HEK293T (cell line): ENCODE measurements around the gene EGLN3.
"Not testable (repeated sequence)": the region's sequence is repeated elsewhere in the genome, so short reads cannot be mapped to it uniquely, and the experiment has no call there.

ENCODE experiments used
- CTCF ChIA-PET: fragments of 350-600 bp; formaldehyde crosslinking; extraction: SDS; loops from one replicate; lab custom pipeline; 2021; ENCODE audit warnings: antibody characterized with exemption, inconsistent platforms; lab: Yijun Ruan, JAX
- POLR2A ChIA-PET: fragments of 350-600 bp; formaldehyde crosslinking; extraction: SDS; loops from one replicate; lab custom pipeline; 2020; ENCODE audit warnings: antibody characterized with exemption, inconsistent platforms; lab: Yijun Ruan, JAX
- DNase-seq: peaks from one replicate; pipeline ENCODE4 v3.0.0; 2012; ENCODE audit warnings: mixed read lengths; ENCODE audit errors: extremely low spot score
- ARNT ChIP-seq: fragments of 450-650 bp; IDR thresholded peaks from 2 replicates; pipeline ENCODE4 v1.6.1; 2017; ENCODE audit warnings: mild to moderate bottlenecking
- BHLHE40 ChIP-seq: fragments of 450-650 bp; IDR thresholded peaks from 2 replicates; pipeline ENCODE4 v1.6.1; 2016; ENCODE audit warnings: mild to moderate bottlenecking, moderate library complexity, borderline replicate concordance
- CTBP1 ChIP-seq: fragments of 450-650 bp; IDR thresholded peaks from 2 replicates; pipeline ENCODE4 v1.6.1; 2016; ENCODE audit warnings: borderline replicate concordance
- ELF4 ChIP-seq: fragments of 450-650 bp; IDR thresholded peaks from 2 replicates; pipeline ENCODE4 v1.6.1; 2017; ENCODE audit warnings: antibody characterized with exemption
- FOXA1 ChIP-seq: fragments of 450-650 bp; IDR thresholded peaks from 2 replicates; pipeline ENCODE4 v1.6.1; 2016; ENCODE audit warnings: mild to moderate bottlenecking
- FOXK2 ChIP-seq: fragments of 450-650 bp; IDR thresholded peaks from 2 replicates; pipeline ENCODE4 v1.6.1; 2016; ENCODE audit warnings: mild to moderate bottlenecking
- FOXM1 ChIP-seq: fragments of 450-650 bp; IDR thresholded peaks from 2 replicates; pipeline ENCODE4 v1.6.1; 2017; ENCODE audit warnings: mild to moderate bottlenecking, borderline replicate concordance
- HDGF ChIP-seq: fragments of 450-650 bp; IDR thresholded peaks from 2 replicates; pipeline ENCODE4 v1.6.1; 2017; ENCODE audit warnings: antibody characterized with exemption, borderline replicate concordance
- L3MBTL2 ChIP-seq: fragments of 450-650 bp; conservative IDR thresholded peaks from 2 replicates; pipeline ENCODE4 v1.6.1; 2016; ENCODE audit warnings: mild to moderate bottlenecking
- LEF1 ChIP-seq: fragments of 450-650 bp; IDR thresholded peaks from 2 replicates; pipeline ENCODE4 v1.6.1; 2017; ENCODE audit warnings: mild to moderate bottlenecking, borderline replicate concordance
- NFRKB ChIP-seq: fragments of 450-650 bp; IDR thresholded peaks from 2 replicates; pipeline ENCODE4 v1.6.1; 2016; ENCODE audit warnings: mild to moderate bottlenecking, moderate library complexity
- PKNOX1 ChIP-seq: fragments of 450-650 bp; IDR thresholded peaks from 2 replicates; pipeline ENCODE4 v1.6.1; 2016
- SP1 ChIP-seq: fragments of 450-650 bp; IDR thresholded peaks from 2 replicates; pipeline ENCODE4 v1.6.1; 2017
- SUZ12 ChIP-seq: fragments of 450-650 bp; IDR thresholded peaks from 2 replicates; pipeline ENCODE4 v1.6.1; 2016; ENCODE audit warnings: mild to moderate bottlenecking
- TARDBP ChIP-seq: fragments of 450-650 bp; IDR thresholded peaks from 2 replicates; pipeline ENCODE4 v1.6.1; 2016
- ZNF384 ChIP-seq: fragments of 450-650 bp; IDR thresholded peaks from 2 replicates; pipeline ENCODE4 v1.6.1; 2016

The EGLN3 gene

GRCh38 chr14:33927944-33928343, 22.9 kb downstream of the EGLN3 start:
- DNase-seq: no peak
- ChIA-PET CTCF (no interaction called here), POLR2A (no interaction called here)
- TF ChIP-seq FOXM1 (no peak), SP1 (no peak), FOXK2 (no peak), ELF4 (no peak), PKNOX1 (no peak), SUZ12 (no peak), BHLHE40 (no peak), CTBP1 (no peak), L3MBTL2 (no peak), FOXA1 (no peak), TARDBP (no peak), NFRKB (no peak), LEF1 (no peak), ZNF384 (no peak), HDGF (no peak), ARNT (no peak)

GRCh38 chr14:33926967-33927366, 23.9 kb downstream of the EGLN3 start:
- DNase-seq, CTCF ChIA-PET, POLR2A ChIA-PET: not testable (repeated sequence)

- TF ChIP-seq BHLHE40: no peak
Observed at GRCh38 chr14:33925946-33926345, 24.9 kb downstream of the EGLN3 start.

GRCh38 chr14:33925235-33925634, 25.6 kb downstream of the EGLN3 start:
- ChIA-PET POLR2A (no interaction called here), CTCF (interaction anchor here (1.0 kb wide), 1 partner anchor 85 kb away, joined by 4 read pairs; no protein-coding TSS in a partner anchor)
- DNase-seq: no peak
- TF ChIP-seq PKNOX1 (no peak), FOXK2 (no peak), TARDBP (no peak), LEF1 (no peak), ARNT (no peak), FOXA1 (no peak), CTBP1 (no peak), NFRKB (no peak), ELF4 (no peak), SUZ12 (no peak), HDGF (no peak), BHLHE40 (no peak), L3MBTL2 (no peak), FOXM1 (no peak)

More at GRCh38 chr14:33925946-33926345, 24.9 kb downstream of the EGLN3 start:
- ChIA-PET POLR2A (no interaction called here), CTCF (no interaction called here)
- no peak for DNase-seq

GRCh38 chr14:33924566-33925100, 26.2 kb downstream of the EGLN3 start:
- no peak for TF ChIP-seq NFRKB
- no peak for TF ChIP-seq ARNT
- CTCF ChIA-PET: interaction anchor here (1.0 kb wide), 1 partner anchor 85 kb away, joined by 4 read pairs; no protein-coding TSS in a partner anchor
- POLR2A ChIA-PET: no interaction called here
- DNase-seq: no peak

GRCh38 chr14:33922125-33922524, 28.7 kb downstream of the EGLN3 start:
- POLR2A ChIA-PET: no interaction called here
- CTCF ChIA-PET: no interaction called here
- no peak for DNase-seq
- no peak for TF ChIP-seq CTBP1
- TF ChIP-seq HDGF: no peak
- no peak for TF ChIP-seq LEF1
- no peak for TF ChIP-seq PKNOX1
- TF ChIP-seq ELF4: no peak
- no peak for TF ChIP-seq L3MBTL2
- no peak for TF ChIP-seq SUZ12
- no peak for TF ChIP-seq FOXM1
- TF ChIP-seq ZNF384: no peak
- TF ChIP-seq ARNT: no peak
- TF ChIP-seq BHLHE40: no peak
- TF ChIP-seq TARDBP: no peak
- no peak for TF ChIP-seq NFRKB
- no peak for TF ChIP-seq FOXK2
- TF ChIP-seq FOXA1: no peak

- TF ChIP-seq TARDBP: no peak
- TF ChIP-seq ZNF384: no peak
- TF ChIP-seq FOXA1: no peak
- CTCF ChIA-PET: no interaction called here
- POLR2A ChIA-PET: no interaction called here
- no peak for DNase-seq
Observed at GRCh38 chr14:33918256-33918655, 32.6 kb downstream of the EGLN3 start.
